Measurements from ENCODE around the gene RABIF. TPM values are rescaled to one million over a fixed set of nuclear protein-coding genes. Genes with fewer than 3 reads are reported as not detected.

Gene RABIF
- total RNA-seq, 2 experiments from 2014 or later: 7.8 TPM

DNA sequence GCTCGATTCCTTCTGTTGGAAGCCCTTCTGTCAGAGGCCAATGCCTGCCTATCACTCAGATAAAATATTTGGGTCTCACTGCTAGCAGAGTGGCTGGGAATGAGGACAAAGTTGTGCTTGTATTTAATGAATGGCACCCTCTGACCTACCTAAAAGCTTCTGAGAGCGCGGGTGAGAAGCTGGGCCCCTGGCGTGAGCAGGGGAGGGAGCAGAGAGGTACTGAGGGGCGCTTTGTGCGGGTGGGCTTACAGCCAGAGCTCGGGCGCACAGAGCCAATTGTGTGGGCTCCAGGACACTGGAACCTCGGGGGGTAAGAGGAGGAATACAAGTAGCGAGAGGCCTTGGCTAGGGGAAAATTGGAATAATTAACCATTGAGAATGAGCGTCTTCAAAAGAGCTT lies 45.9 kb downstream of the RABIF start:
- CTCF ChIA-PET (ENCODE audit: unreplicated experiment): no interaction called here
- no peak for TF ChIP-seq EZH2phosphoT487 (IDR thresholded peaks at IDR 0.05; ENCODE audit: borderline replicate concordance, low read depth, low read length)
- TF ChIP-seq, protein P1, sequence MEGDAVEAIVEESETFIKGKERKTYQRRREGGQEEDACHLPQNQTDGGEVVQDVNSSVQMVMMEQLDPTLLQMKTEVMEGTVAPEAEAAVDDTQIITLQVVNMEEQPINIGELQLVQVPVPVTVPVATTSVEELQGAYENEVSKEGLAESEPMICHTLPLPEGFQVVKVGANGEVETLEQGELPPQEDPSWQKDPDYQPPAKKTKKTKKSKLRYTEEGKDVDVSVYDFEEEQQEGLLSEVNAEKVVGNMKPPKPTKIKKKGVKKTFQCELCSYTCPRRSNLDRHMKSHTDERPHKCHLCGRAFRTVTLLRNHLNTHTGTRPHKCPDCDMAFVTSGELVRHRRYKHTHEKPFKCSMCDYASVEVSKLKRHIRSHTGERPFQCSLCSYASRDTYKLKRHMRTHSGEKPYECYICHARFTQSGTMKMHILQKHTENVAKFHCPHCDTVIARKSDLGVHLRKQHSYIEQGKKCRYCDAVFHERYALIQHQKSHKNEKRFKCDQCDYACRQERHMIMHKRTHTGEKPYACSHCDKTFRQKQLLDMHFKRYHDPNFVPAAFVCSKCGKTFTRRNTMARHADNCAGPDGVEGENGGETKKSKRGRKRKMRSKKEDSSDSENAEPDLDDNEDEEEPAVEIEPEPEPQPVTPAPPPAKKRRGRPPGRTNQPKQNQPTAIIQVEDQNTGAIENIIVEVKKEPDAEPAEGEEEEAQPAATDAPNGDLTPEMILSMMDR (conservative IDR thresholded peaks at IDR 0.05; ENCODE audit: low read length): no peak
- POLR2A ChIA-PET: no interaction called here
- Histone ChIP-seq H3K79me2 (ENCODE audit: insufficient read depth, low read depth, low read length) (no peaks in the 10 kb centered on the region), H3K9me2 (ENCODE audit: insufficient read depth, low read length) (no peaks in the 10 kb centered on the region), H3K27ac (ENCODE audit: low read depth, low read length, poor library complexity, severe bottlenecking) (no peak overlapping the region), H3K36me3 (ENCODE audit: insufficient read depth, low read length) (no peaks in the 10 kb centered on the region), H3K9me3 (ENCODE audit: low read length) (no peaks in the 10 kb centered on the region), H4K20me1 (ENCODE audit: insufficient read depth, low read length) (no peaks in the 10 kb centered on the region), H3K4me3 (ENCODE audit: low read depth, low read length, poor library complexity, severe bottlenecking) (no peak overlapping the region), H3K4me2 (ENCODE audit: low read length) (no peak overlapping the region), H3K4me1 (ENCODE audit: insufficient read depth, low read length, poor library complexity, severe bottlenecking) (no peaks in the 10 kb centered on the region), H2AFZ (ENCODE audit: low read length) (no peak overlapping the region)
- no TSS peak for BruUV-seq (replicated peaks)
- intact Hi-C loops (cut with micrococcal nuclease; ENCODE audit: unreplicated experiment): no loop called here
- no peak for DNase-seq (ENCODE audit: low spot score)

DNA sequence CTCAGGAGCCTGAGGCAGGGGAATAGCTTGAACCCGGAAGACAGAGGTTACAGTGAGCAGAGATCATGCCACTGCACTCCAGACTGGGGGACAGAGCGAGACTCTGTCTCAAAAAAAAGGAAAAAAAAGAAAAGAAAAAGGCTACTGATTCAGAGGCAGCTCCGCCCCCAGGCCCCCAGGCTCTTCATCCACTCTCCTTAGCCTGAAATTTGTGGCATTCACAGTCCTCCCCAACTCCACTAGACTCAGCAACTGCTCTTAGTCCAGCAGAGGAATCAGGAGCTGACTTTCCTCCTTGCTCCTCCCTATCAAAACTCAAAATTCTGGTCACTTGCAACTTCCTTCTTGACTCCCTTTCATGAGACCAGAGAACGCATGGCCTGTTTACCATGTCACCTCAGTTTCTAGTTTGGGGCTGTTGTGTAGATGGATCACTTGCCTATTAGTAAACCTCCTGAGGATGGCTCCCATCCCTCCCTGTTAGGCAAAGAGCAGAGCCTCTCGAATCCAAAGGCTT lies 51.1 kb downstream of the RABIF start:
- DNase-seq (ENCODE audit: low spot score): no peak
- H4K20me1 ChIP-seq (ENCODE audit: insufficient read depth, low read length): no peaks in the 10 kb centered on the region
- no peak overlapping the region for H3K4me2 ChIP-seq (ENCODE audit: low read length)
- ChIA-PET POLR2A (interaction anchor here (0.8 kb wide), 1 partner anchor 72 kb away, joined by 3 read pairs; no protein-coding TSS in a partner anchor), CTCF (ENCODE audit: unreplicated experiment) (no interaction called here)
- TF ChIP-seq, protein P1 (conservative IDR thresholded peaks at IDR 0.05; ENCODE audit: low read length): no peak
- TF ChIP-seq EZH2phosphoT487 (IDR thresholded peaks at IDR 0.05; ENCODE audit: borderline replicate concordance, low read depth, low read length): no peak
- H3K4me3 ChIP-seq (ENCODE audit: low read depth, low read length, poor library complexity, severe bottlenecking): no peak overlapping the region
- no peaks in the 10 kb centered on the region for H3K9me3 ChIP-seq (ENCODE audit: low read length)
- H3K4me1 ChIP-seq (ENCODE audit: insufficient read depth, low read length, poor library complexity, severe bottlenecking): no peaks in the 10 kb centered on the region
- no TSS peak for BruUV-seq (replicated peaks)
- H3K36me3 ChIP-seq (ENCODE audit: insufficient read depth, low read length): no peaks in the 10 kb centered on the region
- H3K79me2 ChIP-seq (ENCODE audit: insufficient read depth, low read depth, low read length): no peaks in the 10 kb centered on the region
- no peak overlapping the region for H2AFZ ChIP-seq (ENCODE audit: low read length)
- intact Hi-C loops (cut with micrococcal nuclease; ENCODE audit: unreplicated experiment): no loop called here
- H3K27ac ChIP-seq (ENCODE audit: low read depth, low read length, poor library complexity, severe bottlenecking): no peak overlapping the region
- H3K9me2 ChIP-seq (ENCODE audit: insufficient read depth, low read length): no peaks in the 10 kb centered on the region

DNA sequence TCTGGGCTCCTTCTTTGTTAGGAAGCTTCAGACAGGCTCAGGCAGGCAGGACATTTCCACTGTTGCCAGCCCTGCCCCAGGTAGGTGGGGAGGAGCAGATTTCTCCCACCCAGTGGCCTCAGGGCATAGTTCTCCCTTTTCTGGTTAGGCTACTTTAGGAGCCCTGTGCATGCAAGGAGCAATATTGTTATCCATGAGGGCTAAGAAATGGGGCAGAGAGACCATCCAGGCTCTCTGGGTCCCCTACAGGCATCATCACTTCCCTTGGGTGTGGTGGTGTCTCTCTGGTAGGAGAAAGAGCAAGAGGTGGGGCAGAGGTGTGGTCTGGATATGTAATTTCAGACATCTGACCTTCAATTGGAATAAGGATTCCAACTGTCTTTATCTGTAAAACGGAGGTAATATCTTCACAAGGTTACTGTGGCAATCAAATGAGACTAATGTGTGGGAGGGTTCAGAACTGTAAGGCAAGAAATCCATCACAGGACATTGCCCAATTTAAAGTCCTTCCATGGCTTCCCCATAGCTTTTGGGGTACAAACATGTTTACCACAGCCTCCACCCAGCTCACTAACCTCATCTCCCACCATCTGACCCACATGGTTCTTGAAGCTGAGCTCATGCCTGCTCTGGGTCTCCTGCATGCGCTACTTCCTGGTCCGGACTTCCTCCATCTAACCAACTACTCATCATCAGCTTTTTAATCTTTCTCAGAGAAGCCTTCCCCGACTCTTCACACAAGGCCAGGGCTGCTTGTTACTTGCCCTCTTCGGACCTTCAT lies 52.1 kb downstream of the RABIF start:
- Histone ChIP-seq H3K36me3 (ENCODE audit: insufficient read depth, low read length) (no peaks in the 10 kb centered on the region), H3K9me3 (ENCODE audit: low read length) (no peaks in the 10 kb centered on the region), H4K20me1 (ENCODE audit: insufficient read depth, low read length) (no peaks in the 10 kb centered on the region), H3K79me2 (ENCODE audit: insufficient read depth, low read depth, low read length) (no peaks in the 10 kb centered on the region), H2AFZ (ENCODE audit: low read length) (no peak overlapping the region), H3K27ac (ENCODE audit: low read depth, low read length, poor library complexity, severe bottlenecking) (no peak overlapping the region), H3K4me3 (ENCODE audit: low read depth, low read length, poor library complexity, severe bottlenecking) (no peak overlapping the region), H3K4me2 (ENCODE audit: low read length) (no peak overlapping the region), H3K9me2 (ENCODE audit: insufficient read depth, low read length) (no peaks in the 10 kb centered on the region), H3K4me1 (ENCODE audit: insufficient read depth, low read length, poor library complexity, severe bottlenecking) (no peaks in the 10 kb centered on the region)
- ChIA-PET CTCF (ENCODE audit: unreplicated experiment) (no interaction called here), POLR2A (no interaction called here)
- intact Hi-C loops (cut with micrococcal nuclease; ENCODE audit: unreplicated experiment): no loop called here
- no TSS peak for BruUV-seq (replicated peaks)
- DNase-seq (ENCODE audit: low spot score): no peak
- no peak for TF ChIP-seq EZH2phosphoT487 (IDR thresholded peaks at IDR 0.05; ENCODE audit: borderline replicate concordance, low read depth, low read length)
- TF ChIP-seq, protein P1 (conservative IDR thresholded peaks at IDR 0.05; ENCODE audit: low read length): no peak

Data from OCI-LY7 (cell line).